Stimulated activated CD4-positive, alpha-beta T cell treated with anti-CD3 and anti-CD28 coated beads, TNF-alpha, amount 100 ng/mL, for 48 hours (primary cell): ENCODE measurements around the gene ETV3L.

ENCODE experiments used
- DNase-seq, 3 donors: peaks; one replicate each; pipeline ENCODE4 v3.0.0-alpha.2; 2020; ENCODE audit warnings: low read depth in 3 of 3

ETV3L gene

GRCh38 chr1:157099633-157100009, at the start of gene ETV3L:
Gene ETV3L, minus strand, starts transcription at chr1:157099808. Its CDS starts 285 bp downstream, at chr1:157099523.
- no peak for DNase-seq

- no peak for DNase-seq
Observed at GRCh38 chr1:157147906-157148700, 48.5 kb upstream of the ETV3L start.

- no peak for DNase-seq
Observed at GRCh38 chr1:157147037-157147436, 47.4 kb upstream of the ETV3L start.

DNA sequence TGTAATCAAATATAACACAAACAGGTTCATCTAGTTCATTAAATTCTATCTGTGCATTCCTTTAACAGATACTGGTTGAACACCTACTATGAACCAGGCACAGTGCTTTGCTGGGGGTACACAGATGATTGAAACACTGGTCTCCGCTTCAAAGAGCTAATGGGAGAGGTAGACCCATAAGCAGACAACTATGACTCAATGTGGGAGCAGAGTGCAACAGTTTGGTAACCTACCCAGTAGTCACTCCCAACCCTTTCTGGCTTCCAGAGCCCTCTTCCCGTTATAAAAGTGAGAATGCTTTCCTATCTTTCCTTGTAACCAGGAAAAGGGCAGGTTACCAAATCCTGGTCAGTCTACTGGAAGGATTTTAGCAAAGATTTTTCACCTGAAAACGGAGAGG, 46.6 kb upstream of the ETV3L start:
- DNase-seq = no peak

GRCh38 chr1:157145076-157145475, 45.5 kb upstream of the ETV3L start:
- DNase-seq = no peak

DNA sequence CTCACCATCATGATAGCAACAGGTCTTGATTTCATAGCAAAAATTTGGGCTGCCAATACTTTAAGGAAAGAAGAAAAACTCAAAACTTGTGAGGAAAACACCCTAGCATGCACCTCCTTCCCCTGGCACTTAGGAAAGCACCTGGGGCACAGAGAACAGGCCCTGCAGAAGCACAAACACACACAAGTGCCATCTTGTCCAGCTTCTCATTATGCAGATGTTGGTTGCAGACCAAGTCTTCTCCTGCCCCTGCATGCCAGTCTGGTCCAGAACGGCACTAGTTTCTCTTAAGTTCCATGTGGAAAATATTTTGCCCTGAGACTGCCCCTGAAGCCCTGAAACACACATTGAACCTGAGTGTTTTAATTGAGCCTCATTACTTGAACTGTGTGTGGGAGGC, 44.9 kb upstream of the ETV3L start:
- no peak for DNase-seq

DNA sequence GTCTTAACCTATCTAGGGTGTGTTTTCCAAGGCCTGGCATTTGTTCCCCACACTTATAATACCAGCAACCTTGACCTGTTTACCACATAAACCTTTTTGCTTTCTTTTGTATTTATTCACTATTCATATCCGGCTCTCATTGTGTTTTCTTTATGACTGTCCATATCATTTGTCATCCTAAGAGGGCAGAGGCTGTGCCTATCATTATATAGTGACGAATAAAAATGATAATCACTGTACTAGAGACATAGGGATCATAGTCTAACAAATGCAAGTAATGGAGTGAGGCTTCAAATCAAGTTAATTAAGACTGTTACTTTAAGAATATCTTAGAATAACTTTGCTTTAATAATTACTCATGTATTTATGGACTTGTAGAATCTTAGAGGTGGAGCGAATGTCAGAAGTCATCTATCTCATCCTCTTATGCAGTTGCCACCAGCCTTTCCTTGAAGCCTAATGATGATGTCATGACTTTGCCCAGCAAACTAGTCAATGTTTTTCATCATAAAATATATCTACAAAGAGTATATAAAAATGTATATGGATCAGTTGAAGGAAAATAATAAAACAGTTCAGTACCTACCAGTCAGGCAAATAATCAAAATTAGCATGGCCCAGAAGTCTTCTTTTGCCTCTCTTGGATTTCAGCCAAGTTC, 43.3 kb upstream of the ETV3L start:
- no peak for DNase-seq

- DNase-seq = no peak
Observed at GRCh38 chr1:157142201-157142600, 42.6 kb upstream of the ETV3L start.

DNA sequence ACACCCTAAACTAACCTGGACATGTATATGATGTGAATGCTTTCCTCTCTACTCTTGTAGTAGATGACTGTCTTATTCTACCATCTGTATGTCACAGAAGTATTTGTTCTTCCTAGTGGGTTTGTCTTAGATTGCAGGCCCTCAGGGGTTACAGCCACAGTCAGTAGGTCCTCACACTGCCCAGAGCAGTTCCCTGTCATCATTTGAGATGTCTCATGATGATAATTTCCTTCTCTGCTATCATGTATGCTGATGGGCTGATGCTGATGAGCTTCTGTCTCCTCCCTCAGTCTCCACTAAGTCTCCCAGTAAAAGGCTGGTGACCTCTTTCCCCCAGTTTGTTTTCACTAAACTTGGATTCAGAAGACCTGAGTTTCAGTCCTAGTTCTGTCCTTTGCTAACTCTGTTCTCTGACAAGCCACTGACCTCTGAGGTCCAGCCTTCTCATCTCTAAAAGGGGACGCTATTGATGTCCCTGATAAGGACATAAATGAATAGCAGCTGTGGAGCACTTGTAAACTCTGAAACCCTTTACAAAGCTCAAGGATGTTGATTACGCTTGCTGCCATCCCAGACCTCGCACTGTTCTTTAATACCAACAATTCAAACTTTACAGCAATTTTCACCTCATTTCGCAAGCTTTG, 41.7 kb upstream of the ETV3L start:
- DNase-seq = no peak

- no peak for DNase-seq
Observed at GRCh38 chr1:157140063-157140588, 40.5 kb upstream of the ETV3L start.

DNA sequence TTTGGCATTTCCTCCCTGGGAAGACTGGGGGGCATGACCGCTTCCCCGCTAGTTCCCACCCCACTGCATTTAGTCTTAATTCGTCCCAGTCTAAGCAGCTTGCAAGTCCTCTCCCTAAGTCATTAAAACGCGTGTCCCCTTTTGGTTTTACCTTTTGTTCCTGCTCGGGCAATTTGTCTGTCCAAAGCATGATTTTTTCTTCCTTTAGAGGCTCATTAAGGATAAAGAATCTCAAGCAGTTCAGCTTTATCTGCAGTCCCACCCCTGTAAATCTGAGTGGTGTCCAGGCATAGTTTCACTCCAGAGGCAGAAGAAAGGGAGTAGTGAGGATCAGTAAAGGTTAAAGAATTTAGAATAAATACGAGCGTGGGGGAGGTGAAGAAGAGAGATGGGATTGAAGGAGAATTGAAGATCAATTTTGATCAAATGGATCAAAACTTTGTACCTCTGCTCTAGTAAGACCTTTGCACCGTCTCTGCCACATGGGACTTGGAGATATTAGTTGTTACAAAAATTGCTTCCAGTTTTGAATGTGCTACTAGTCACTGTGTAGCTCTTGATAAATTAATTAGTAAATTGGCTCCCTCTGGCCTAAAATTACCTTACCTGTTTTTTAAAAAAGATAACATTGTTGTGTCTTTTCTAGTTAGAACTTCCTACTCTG, 39.6 kb upstream of the ETV3L start:
- no peak for DNase-seq

- DNase-seq = peak; percentile 66 to 81 (median 80)
Observed at GRCh38 chr1:157138220-157139051, 38.8 kb upstream of the ETV3L start, which contains the start of gene ETV3. Gene ETV3, minus strand, starts transcription at chr1:157138395. Its CDS starts 2,043 bp downstream, at chr1:157136352.

- DNase-seq = no peak
Observed at GRCh38 chr1:157137408-157138219, 38.0 kb upstream of the ETV3L start.

- DNase-seq = no peak
Observed at GRCh38 chr1:157137046-157137407, 37.4 kb upstream of the ETV3L start.

GRCh38 chr1:157136133-157136532, 36.5 kb upstream of the ETV3L start:
- no peak for DNase-seq

DNA sequence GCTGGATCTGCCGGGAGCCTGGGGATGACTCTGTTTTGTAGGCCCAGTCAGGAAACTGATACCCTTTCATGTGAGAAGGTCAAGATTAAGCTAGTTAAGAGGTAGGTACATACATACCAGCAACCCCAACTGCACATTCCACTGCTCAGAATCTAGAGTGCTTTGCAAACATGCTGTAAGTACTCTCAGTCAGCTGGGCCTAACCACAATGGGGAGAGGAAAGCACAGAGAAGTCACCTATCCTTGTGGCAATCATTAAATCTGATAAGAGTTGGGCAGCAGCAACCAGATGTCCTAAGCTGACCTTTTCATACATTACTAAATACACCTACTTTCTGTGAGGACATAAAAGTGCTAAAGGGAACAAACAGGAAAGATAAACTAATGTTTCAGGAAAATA, 36.0 kb upstream of the ETV3L start:
- no peak for DNase-seq

DNA sequence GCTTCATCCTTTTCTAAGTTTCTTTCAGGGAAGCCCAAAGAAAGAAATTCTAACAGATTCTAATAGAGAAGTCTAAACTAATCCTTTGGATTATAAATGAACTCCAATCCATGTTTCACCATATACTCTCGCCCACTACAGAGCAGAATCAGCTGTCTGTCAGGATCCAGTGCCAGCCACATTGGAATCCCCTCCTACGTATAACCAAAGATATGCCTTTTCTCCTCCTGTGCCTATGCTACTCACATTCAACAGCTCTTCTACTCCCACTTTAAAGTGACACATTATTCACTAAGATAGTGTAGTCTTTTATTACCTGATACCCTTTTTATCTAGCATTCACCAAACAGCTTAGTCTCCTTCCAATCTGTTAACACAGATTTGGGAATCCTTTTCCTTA, 35.5 kb upstream of the ETV3L start:
- DNase-seq = no peak

DNA sequence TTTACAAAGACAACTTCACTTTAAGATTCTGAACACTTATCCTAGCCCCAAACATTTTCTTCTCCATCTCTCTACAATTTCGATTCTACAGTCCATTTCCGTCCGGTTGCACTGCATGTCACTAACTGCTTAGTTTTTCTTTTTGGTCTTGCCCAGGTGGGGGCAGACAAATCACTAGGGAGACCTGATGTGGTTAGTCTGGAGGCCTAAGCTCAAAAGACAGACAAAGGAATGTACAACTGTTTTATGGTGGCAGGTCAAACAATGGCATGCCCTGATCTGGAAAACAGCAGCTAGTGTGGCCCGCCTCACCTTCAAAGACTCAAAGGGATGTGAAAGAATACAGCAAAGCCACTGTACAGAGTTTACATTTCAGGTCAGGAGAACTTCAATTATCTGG, 34.8 kb upstream of the ETV3L start:
- no peak for DNase-seq

DNA sequence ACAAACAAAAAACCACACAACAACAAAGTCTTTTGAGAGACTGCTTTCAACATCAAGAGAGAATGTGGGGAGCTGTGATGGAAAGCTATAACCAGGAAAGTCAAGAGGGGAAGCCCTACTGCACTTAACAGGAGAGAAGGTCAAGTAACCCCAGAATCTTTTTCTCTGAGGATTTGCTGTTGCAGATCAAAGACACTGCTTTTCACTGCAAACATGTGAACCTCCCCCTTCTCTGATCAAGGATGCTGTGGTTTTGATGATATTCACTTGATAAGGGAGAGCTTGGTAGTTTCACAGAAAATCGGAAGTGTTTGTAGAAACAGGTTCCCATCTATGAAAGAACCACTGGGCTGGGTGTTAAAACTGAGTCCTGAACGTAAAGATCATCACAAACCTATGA, 33.8 kb upstream of the ETV3L start:
- DNase-seq = no peak

GRCh38 chr1:157132616-157133167, 33.1 kb upstream of the ETV3L start:
- DNase-seq = no peak
